GM11168 (cell line): ENCODE results near the gene RHOA.
"Not testable (repeated sequence)": the region's sequence is repeated elsewhere in the genome, so short reads cannot be mapped to it uniquely, and the experiment has no call there.

Experiments
- in situ Hi-C: fragments of 300-500 bp; cut with MboI; formaldehyde crosslinking; loops from one replicate; pipeline ENCODE4 v1.12.0; 2022; ENCODE audit warnings: low sequenced_read_pairs; ENCODE audit not compliant: unreplicated experiment

Gene RHOA

DNA sequence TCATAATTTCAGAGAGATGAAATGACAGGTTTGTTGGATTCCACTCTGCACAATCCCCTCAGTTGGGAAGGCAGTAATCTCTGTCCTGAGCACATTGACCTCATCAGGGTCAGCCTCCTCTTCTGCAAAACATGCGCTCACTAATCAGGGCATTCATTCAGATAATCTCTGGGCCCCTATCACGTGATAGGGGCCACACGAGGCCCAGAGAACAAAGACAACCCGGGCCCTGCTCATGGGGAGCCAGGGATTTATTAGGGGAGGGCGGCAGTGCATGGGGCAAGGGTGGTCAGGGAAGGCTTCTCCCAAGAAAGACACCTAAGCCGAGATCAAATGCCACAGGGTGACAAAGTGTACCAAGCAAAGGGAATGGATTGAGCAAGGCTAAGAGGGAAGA is 1.6 kb upstream of the RHOA start:
- in situ Hi-C loops: no loop called here

DNA sequence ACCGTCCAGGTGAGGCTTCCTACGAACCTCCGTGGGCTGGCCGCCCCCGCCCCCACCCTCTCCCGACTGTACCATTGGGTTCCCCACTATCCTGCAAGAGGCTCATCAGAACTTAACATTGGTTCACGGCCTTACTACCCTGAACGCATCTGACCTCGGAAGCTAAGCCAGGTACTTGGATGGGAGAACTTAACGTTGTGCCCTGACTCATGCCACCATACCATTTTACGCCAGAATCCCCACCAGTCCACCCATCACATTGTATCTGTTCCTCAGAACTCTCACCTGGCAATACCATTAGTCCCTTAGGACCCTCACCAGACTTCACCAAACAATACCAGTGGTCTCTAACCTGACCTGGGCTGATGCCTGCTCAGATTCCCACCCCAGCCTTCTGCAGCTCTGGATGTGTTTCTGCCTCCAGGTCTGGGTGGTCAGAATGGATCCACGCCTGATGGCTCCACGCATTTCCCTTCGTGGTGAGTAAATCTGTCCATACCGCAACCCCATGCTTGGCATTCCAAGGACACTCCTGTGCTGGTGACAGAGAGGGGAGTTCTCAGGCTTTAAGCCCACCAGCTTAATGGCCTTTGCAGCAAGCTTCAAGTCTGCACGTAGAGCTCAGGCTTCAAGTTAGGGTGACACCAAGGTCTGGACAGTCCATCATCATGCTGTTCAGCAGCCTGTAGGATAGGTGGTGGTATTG is 1.0 kb upstream of the RHOA start:
- in situ Hi-C loops: no loop called here

DNA sequence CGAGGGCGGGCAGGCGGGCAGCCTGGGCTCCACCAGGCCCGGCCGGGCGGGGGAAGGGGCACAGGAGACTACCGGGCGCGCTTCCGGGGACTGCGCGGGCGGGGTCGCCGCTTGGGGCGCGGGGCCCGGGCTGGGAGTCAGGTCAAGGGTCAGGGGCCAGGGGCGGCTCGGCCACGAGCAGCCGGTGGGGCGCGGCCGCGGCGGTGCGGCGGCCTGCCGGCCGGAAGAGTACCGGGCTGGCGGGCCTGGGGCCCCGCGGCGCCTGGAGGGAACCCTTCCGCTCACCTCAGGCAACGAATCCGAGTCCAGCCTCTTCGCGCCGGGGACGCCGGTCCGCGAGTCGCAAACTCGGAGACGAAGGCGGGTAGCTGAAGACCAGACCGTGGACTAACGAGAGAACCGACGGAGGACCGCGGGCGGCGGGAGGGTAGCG is 225 bp downstream of the RHOA start:
- in situ Hi-C loops: no loop called here

DNA sequence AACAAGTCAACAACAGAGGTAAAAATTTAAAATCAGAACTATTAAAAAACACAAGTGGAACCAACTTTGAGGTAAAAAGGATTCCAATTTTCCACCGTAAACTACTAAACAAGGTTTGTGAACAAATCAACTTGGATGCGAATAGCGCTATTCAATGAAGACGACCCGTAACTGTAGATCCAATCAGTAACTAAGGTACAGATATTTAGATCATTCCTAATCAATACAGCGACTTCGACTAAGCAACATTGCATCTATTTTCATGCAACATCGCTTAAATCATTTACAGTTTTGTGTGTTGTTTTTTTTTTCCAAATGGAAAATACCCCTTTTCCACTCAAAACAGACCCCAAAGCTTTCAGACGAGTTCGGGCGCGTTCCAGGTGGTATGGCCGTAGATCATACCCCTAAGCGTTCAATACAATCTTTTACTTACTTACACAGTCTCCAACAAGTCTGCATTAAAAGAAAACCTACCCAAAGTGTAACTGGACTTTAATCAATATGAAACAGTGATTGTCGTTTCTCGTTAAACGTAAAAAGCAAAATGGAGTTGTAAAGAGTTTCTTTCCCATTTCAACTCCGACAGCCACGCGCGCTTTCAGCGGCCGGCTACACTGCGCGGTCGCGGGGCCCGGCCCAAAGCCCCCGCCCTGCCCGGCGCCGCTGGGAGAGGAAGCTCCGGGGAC is 786 bp downstream of the RHOA start:
- in situ Hi-C loops: no loop called here

DNA sequence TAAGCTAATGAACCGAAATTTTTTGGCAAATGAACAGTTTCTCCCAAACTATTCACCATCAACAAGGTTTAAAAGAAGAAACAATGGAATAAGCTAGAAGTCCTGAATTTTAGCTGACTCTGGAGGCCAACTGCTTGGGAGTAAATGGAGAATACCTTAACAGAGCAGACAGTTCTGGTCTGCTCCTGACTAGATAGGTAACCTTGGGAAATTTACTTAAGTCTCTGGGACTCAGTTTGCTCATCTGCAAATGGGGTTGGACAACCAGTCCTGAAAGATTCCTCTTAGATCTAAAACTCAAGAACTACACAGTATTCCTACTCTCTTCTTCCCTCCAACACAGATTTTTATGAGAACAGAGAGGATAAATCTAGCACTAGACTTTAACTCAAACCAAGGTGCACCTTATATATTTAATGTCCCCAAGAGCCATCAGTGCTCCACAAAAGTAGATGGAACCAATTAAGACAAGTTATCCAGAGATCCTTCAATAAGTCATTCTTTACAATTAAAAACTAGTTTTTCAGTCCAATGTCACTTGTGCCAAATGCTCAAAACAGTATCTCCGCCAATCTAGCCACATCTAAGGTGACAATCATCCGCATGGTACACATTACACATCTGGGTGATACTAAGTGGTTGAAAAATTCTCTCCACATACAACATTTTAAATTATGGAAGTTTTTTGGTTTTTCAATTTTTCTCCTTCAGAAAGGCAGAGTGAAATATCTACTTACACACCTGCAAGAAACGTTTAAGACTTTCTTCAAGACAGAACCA is 1.5 kb downstream of the RHOA start:
- in situ Hi-C loops: no loop called here

DNA sequence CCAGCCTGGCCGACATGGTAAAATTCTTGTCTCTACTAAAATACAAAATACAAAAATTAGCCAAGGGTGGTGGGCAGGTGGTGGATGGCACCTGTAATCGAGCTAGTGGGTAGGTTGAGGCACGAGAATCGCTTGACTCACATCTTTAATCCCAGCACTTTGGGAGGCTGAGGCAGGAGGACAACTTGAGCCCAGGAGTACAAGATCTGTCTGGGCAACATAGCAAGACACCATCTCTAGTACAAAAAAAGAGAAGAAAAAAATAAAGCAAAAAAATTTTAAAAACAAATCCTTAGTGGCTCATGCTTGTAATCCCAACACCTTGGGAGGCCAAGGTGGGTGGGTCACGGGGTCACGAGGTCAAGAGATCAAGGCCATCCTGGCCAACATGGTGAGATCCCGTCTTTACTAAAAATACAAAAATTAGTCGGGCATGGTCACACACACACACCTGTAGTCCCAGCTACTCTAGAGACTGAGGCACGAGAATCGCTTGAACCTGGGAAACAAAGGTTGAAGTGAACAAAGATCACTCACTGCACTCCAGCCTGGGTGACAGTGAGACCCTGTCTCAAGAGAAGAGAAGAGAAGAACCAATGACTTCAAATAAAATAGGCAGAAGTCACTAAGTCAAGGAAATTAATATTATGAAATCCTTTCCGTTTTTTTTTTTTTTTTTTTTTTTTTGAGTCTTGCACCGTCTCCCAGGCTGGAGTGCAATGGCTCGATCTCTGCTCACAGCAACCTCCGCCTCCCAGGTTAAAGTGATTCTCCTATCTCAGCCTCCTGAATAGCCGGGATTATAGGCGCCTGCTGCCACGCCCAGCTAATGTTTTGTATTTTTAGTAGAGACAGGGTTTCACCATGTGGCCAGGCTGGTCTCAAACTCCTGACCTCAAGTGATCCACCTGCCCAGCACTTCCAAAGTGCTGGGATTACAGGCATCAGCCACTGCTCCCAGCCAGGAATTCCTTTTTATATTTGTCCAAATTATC is 4.9 kb downstream of the RHOA start:
- in situ Hi-C loops: no loop called here

DNA sequence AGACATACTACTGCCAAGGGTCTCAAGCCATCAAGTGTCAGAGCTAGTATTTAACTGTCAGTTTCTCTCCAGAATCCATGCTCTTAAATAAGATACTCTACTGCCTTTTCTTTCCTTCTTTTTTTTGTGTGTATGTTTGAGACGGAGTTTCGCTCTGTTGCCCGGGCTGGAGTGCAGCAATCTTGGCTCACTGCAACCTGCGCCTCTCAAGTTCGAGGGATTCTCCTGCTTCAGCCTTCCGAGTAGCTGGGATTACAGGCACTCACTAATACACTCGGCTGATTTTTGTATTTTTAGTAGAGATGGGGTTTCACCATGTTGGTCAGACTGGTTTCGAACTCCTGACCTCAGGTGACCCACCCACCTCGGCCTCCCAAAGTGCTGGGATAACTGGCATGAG is 6.2 kb downstream of the RHOA start:
- in situ Hi-C loops: not testable (repeated sequence)

DNA sequence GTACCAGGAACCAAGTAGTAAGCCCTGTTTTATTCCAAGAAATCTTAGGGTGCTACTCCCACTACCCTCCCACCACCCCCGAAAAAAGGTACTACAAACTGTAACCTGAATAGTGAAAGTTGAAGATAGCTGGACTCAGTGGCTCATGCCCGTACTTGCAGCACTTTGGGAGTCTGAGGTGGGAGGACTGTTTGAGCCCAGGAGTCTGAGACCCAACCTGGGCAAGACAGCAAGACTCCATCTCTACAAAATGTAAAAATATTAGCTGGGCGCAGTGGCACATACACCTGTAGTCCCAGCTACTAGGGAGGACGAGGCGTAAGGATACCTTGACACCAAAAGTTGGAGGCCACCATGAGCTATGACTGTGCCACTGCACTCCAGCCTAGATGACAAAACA is 7.9 kb downstream of the RHOA start:
- in situ Hi-C loops: no loop called here

DNA sequence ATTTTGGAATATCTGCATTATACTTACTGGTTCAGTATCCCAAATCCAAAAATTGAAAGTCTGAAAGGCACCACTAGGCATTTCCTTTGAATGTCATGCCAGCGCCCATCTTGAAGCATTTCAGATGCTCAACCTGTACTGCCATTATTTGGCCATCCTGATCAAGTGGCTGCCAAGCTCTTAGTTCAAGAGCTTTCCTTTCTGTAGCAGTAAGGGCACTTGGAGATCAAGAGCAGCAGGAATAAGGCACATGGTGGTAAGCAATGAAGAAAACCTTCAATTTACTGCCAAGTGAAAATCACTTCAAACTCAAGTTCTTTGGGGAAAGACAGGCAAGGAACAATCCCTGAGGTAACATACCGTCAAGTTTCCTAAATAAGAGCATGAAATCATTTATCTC is 10.0 kb downstream of the RHOA start:
- in situ Hi-C loops: no loop called here

DNA sequence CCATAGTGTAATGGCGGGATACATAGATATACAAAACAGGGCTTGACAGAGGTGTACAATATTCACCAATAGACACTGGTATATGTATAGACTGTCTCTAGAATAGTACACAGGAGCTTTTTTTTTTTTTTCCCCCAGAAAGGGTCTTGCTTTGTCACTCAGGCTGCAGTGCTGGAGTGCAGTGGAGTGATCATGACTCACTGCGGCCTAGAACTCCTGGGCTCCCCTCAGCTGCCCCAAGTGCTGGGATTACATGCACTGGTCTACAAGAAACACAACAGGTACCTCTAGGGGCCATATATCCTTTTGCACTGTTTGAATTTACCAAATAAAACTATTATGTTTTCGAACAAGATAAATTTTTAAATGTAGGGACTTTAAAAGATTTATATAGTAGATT is 12.3 kb downstream of the RHOA start:
- in situ Hi-C loops: no loop called here

DNA sequence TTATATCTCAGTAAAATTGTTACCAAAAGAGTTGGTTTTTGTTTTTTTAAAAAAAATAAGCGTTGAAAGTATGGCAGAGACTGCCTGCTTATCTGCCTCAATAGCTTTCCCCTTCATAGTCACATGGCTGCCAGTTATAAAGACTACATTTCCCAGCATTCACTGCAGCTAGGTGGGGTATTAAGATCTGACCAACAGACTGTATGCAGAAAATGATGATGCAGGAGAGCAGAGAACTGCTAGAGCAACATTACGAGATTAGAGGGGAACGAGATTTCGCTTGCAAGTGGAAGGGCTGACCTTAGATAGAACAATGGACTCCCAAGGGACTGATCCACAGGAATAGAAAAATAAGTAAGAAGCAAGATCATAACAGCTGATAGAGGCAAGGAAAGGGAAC is 14.3 kb downstream of the RHOA start:
- in situ Hi-C loops: no loop called here

DNA sequence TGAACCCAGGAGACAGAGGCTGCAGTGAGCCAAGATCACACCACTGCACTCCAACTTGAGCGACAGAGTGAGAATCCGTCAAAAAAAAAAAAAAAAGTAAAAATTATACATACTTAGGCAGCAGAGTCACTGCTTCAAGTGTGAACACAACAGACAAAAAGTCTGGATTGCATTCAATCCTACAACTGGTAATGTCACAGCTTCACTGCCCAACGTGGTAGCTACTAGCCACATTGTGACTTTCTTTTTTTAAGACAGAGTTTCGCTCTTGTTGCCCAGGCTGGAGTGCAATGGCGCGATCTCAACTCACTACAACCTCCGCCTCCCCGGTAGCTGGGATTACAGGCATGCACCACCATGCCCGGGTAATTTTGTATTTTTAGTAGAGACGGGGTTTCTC is 20.5 kb downstream of the RHOA start:
- in situ Hi-C loops: not testable (repeated sequence)

DNA sequence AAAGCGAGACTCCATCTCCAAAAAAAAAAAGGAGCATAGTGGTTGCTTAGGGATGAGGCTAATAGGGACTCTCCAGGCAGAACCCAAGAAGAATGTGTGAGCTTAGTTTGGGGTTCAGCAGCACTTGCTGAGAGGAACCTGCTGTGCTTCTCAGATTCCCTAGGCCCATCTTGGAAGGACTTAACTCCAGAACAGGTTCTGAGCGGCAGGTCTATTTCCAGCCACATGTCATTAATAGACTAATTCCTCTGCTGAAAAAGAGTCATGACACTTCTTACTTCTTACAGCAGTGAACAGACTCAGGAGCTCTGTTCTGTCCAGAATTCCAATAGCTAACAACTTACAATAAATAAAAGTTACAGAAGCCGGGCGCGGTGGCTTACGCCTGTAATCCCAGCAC is 22.5 kb downstream of the RHOA start:
- in situ Hi-C loops: no loop called here

DNA sequence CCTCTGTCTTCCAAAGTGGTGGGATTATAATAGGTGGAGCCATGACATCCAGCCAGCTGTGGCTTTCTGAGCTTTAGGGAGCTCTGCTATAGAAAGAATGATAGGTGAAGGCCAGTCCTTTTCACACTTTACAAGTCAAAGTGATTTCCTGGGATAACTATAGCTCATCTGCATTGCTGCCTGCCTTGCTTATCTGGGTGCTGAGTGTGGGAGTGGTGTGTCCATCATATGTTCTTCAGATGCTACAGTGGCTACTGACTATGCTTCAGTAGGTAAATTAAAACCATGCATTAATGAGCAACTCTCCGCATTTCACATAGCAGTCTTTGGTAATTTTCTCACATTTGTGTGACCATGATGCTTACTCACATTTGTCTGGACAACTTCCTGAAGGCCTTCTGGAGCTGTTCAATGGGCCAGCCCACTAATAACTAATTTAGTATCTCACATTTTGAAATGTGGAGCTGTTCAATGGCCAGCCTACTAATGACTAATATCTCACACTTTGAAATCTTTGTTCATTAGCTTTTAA is 23.4 kb downstream of the RHOA start:
- in situ Hi-C loops: no loop called here

DNA sequence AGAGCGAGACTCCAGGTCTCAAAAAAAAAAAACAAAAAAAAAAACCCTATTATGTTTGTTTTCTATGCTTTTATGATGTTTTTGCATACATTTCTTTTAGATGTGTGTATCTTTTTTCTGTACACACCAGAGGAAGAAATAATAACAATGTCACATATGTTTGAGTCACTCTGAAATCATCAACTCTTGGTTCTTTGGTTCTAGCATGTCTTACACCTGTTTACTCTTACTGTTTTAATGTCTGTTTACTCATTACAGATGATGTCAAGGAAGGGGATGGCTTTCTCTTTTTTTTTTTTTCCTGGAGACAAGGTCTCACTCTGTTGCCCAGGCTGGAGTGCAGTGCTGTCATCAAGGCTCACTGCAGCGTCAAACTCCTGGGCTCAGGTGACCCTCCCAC is 24.1 kb downstream of the RHOA start:
- in situ Hi-C loops: no loop called here

DNA sequence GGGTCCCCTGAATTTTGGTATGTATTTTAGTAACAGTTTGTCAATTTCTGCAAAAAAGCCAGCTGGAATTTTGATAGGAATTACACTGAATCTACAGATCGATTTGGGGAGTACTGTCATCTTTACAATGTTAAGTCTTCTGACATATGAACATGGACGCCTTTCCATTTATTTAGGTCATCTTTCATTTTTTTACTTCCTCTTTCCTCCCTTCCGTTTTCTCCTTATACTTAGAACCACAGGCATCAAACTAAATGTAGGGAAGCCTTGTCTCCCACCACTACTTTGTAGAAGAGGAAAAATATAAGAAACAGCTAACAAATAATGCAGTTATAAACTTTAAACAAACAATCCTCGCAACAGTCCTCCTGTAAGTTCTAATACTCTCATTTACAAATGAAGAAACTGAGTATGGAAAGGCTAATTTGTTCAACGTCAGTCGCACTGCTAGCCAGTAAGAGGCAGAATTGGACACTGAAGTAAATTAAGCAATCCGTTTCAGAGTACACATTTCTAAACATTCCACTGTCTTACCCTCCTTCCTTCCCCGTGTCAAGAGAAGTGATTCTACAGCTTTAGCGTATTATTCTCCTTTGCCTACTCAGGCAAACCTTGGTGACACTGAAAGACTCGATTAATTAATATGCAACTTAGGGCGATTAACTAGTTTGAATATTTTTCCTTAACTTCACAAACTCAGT is 25.6 kb downstream of the RHOA start:
- in situ Hi-C loops: no loop called here

DNA sequence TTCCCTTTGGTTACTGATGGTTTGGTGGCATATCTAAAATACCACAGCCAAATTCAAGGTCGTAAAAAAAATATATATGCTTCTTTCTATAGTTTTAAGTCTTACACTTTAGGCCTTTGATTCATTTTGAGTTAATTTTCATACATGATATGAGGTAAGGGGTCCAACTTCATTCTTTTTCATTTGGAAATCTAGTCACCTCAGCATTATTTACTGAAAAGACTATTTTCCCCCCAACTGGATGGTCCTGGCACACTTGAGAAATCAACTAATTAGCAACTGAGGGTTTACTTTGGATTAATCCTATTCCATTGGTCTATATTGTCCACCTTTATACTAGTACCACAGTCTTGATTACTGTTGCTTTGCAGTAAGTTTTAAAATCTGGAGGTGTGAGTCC is 26.2 kb downstream of the RHOA start:
- in situ Hi-C loops: no loop called here

DNA sequence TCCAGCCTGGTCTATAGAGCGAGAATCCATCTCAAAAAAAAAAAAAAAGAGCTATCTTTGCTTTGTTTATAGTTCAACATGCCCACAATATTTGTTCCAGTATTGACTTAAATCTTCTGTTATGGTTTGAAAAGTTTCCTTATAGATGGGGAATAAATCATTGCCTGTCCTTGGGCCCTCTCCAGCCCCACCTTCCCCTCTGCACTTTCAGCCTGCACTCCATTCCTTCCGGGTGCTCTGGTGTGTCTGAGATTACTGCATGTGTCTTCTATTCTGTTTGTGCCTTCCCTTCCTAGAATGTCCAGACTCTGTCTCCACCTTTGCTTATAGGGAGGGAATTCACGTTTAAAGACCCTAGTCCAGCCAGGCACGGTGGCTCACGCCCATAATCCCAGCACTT is 28.4 kb downstream of the RHOA start:
- in situ Hi-C loops: no loop called here

DNA sequence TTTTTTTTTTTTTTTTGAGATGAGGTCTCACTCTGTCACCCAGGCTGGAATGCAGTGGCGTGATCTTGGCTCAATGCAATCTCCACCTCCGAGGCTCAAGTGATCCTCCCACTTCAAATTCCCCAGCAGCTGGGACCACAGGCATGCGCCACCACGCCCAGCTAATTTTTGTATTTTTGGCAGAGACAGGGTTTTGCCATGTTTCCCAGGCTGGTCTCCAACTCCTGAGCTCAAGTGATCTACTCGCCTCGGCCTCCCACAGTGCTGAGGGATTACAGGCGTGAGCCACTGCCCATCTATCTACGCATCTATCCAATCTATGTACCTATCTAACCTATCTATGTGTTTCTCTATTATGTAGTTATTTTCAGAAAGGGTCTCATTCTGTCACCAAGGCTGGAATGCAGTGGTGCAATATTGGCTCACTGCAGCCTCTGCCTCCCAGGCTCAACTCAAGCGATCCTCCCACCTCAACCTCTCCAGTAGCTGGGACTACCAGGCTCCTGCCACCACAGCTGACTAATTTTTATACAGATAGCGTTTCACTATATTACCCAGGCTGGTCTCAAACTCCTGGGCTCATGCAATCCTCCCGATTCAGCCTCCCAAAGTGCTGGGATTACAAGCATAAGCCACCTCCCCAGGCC is 33.4 kb downstream of the RHOA start:
- in situ Hi-C loops: no loop called here
